Prostate gland (tissue), 2 donors: Measurements from ENCODE around the gene CD81.

ENCODE experiments used
- CTCF ChIP-seq, 4 experiments: fragments of 200-600 bp in 2 of 4; fragments of 450-650 bp in 2 of 4; sonication (generic) in 2 of 4; IDR thresholded peaks; 1 replicate in 3 of 4; 2 replicates in 1 of 4; pipeline ENCODE4 v1.5.1; 2016 to 2019; ENCODE audit warnings: antibody characterized with exemption in 4 of 4, mild to moderate bottlenecking in 2 of 4, moderate library complexity in 2 of 4
- POLR2A ChIP-seq: fragments of 450-650 bp; IDR thresholded peaks from one replicate; pipeline ENCODE4 v1.6.1; 2016; ENCODE audit warnings: antibody characterized with exemption, mild to moderate bottlenecking

- TF ChIP-seq CTCF (IDR thresholded peaks at IDR 0.05) (no peak), POLR2A (no peak)
These were observed 12.4 kb downstream of the CD81 start for GRCh38 chr11:2389377-2390026.
